Measurements from ENCODE around the gene SSBP3.

- TF ChIP-seq CTCF (IDR thresholded peaks at IDR 0.05) (no peak), POLR2A (IDR thresholded peaks at IDR 0.05) (no peak)
These were observed 63.9 kb downstream of the SSBP3 start for GRCh38 chr1:54342288-54342687.
